ENCODE measurements around the gene GAPDHS. TPM values are rescaled to one million over a fixed set of nuclear protein-coding genes. Genes with fewer than 3 reads are reported as not detected.

The GAPDHS gene
- total RNA-seq, 2 donors from 2014 or later: not detected

- Histone ChIP-seq H3K27me3 (no peaks in the 10 kb centered on the region), H3K9me3 (no peaks in the 10 kb centered on the region), H3K4me3 (no peak overlapping the region), H3K27ac (no peak overlapping the region), H3K4me1 (no peaks in the 10 kb centered on the region), H3K36me3 (replicated peaks in 1 of 2; ENCODE audit: insufficient read depth in 1 of 2, low read depth in 2 of 2) (peaks cover 4 to 11% of the 10 kb centered on the region in 2 donors)
- no peak for ATAC-seq
- DNase-seq: no peak
- intact Hi-C loops (cut with DNase I): no loop called here
- no peak for TF ChIP-seq CTCF (IDR thresholded peaks at IDR 0.05)
- WGBS, 2 donors: 79 to 95% methylated on average over 14 to 15 of the region's 15 CpGs
These were observed 31.6 kb upstream of the GAPDHS start for GRCh38 chr19:35501684-35502083.

DNA sequence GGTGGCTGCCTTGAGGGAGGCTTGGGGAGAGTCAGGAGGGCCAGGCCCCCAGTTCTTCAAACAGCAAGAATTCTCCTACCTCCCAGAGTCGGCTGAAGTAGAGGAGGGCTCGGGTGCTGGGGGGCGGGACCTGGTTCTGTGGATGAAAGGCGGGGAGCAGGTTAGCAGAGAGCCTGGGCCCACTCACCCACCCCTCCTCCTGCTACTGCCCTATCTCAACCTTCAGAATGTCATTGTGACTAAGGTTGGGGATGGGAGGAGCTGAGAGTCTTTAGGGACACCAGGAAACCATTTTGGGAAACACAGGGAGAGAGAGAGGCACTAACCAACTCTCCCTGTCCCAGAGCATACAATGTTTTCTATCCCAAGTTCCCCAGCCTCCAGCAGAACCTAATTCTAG lies 30.5 kb upstream of the GAPDHS start:
- TF ChIP-seq POLR2A (IDR thresholded peaks at IDR 0.05): no peak
- TF ChIP-seq CTCF (IDR thresholded peaks at IDR 0.05): no peak
- Histone ChIP-seq H3K4me1 (no peaks in the 10 kb centered on the region), H3K27ac (no peak overlapping the region), H3K4me3 (no peak overlapping the region), H3K9me3 (no peaks in the 10 kb centered on the region), H3K27me3 (no peaks in the 10 kb centered on the region), H3K36me3 (replicated peaks in 1 of 2; ENCODE audit: insufficient read depth in 1 of 2, low read depth in 2 of 2) (peaks cover 4 to 11% of the 10 kb centered on the region in 2 donors)
- WGBS, 2 donors: 85 to 89% methylated on average over 4 of the region's 4 CpGs
- intact Hi-C loops (cut with DNase I): no loop called here
- ATAC-seq: no peak
- DNase-seq: no peak

DNA sequence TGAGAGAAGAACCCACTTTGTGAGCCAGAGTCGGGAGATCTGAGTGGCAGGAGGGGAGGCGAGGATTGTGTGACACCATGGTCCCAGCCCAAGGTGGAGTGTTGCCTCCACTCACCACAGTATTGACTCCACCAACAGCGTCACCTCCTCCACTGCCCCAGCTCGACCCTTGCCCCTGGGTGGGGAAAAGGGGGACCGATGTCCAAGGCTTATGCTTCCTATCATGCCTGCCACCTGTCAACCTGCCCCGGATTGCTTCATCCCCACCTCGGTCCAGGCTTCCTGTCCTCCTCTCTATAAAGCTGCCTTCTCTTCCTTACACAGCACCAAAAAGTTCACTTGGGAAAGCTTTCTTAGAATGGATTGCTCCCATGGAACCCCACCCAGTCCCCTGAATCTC lies 27.2 kb upstream of the GAPDHS start:
- H3K27ac ChIP-seq: no peak overlapping the region
- TF ChIP-seq CTCF (IDR thresholded peaks at IDR 0.05) (no peak), POLR2A (IDR thresholded peaks at IDR 0.05) (no peak)
- H3K4me1 ChIP-seq: peaks cover 19% of the 10 kb centered on the region
- no peak for ATAC-seq
- peaks cover 0 to 3% of the 10 kb centered on the region in 2 donors for H3K36me3 ChIP-seq (replicated peaks in 1 of 2; ENCODE audit: insufficient read depth in 1 of 2, low read depth in 2 of 2)
- intact Hi-C loops (cut with DNase I): no loop called here
- WGBS, 2 donors: 80 to 87% methylated on average over 7 of the region's 7 CpGs
- no peak overlapping the region for H3K4me3 ChIP-seq
- DNase-seq: no peak
- no peaks in the 10 kb centered on the region for H3K9me3 ChIP-seq
- no peaks in the 10 kb centered on the region for H3K27me3 ChIP-seq

DNA sequence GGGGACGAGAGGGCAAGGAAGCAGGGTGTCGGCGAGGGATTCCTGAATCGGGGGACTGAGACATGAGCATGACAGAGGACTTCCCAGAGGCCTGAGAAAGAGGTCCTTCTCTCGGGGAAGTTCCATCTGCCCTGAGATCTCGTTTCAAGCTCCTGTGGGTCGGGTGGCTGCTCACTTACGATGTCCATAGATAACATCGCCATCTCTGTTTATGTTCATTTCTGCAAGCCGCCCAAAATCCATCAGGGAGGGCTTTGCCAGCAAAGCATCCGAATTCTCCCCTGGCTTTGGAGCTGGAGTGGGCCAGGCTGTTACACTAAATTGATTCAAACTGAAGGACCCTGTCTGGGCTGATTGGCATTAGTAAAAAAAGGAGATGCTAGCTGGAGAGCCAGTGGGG lies 25.7 kb upstream of the GAPDHS start:
- WGBS, 2 donors: 81 to 93% methylated on average over 10 to 11 of the region's 11 CpGs
- no peaks in the 10 kb centered on the region for H3K9me3 ChIP-seq
- no peak for ATAC-seq
- H3K27me3 ChIP-seq: no peaks in the 10 kb centered on the region
- no peak overlapping the region for H3K27ac ChIP-seq
- no peak for DNase-seq
- H3K4me3 ChIP-seq: no peak overlapping the region
- H3K4me1 ChIP-seq: peaks cover 19% of the 10 kb centered on the region
- peaks cover 0 to 3% of the 10 kb centered on the region in 2 donors for H3K36me3 ChIP-seq (replicated peaks in 1 of 2; ENCODE audit: insufficient read depth in 1 of 2, low read depth in 2 of 2)
- intact Hi-C loops (cut with DNase I): no loop called here
- TF ChIP-seq CTCF (IDR thresholded peaks at IDR 0.05) (no peak), POLR2A (IDR thresholded peaks at IDR 0.05) (no peak)

DNA sequence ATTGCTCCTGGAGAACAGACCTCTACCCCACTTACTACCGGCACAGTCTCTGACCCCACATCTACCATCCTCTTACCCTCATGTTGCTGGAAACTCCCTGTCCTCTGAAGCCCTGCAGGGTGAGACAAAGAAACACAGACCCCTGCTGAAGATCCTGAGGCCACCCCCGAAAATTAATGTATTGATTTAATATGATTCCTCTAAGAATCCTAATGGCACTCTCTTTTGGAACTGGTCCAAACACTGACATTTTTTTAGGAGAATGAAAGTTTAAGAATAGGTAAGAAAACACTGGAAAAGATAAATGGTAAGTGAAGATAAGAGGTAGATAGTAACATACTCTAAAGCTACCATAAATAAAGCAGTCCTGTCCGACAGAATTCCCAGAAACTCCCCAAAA lies 25.1 kb upstream of the GAPDHS start:
- ATAC-seq (no peak), DNase-seq (no peak)
- Histone ChIP-seq H3K4me1 (peaks cover 19% of the 10 kb centered on the region), H3K4me3 (no peak overlapping the region), H3K36me3 (replicated peaks in 1 of 2; ENCODE audit: insufficient read depth in 1 of 2, low read depth in 2 of 2) (peaks cover 0 to 3% of the 10 kb centered on the region in 2 donors), H3K9me3 (no peaks in the 10 kb centered on the region), H3K27ac (no peak overlapping the region), H3K27me3 (no peaks in the 10 kb centered on the region)
- TF ChIP-seq POLR2A (IDR thresholded peaks at IDR 0.05) (no peak), CTCF (IDR thresholded peaks at IDR 0.05) (no peak)
- intact Hi-C loops (cut with DNase I): no loop called here
- 72 to 88% methylated on average over 3 of the region's 3 CpGs for WGBS, 2 donors

Data from body of pancreas (tissue), 4 donors.